A673 (cell line): ENCODE measurements around the gene LGMN.
"Not testable (repeated sequence)": the region's sequence is repeated elsewhere in the genome, so short reads cannot be mapped to it uniquely, and the experiment has no call there.

Source experiments
- EZH2 ChIP-seq: fragments of 200-600 bp; sonication (generic); IDR thresholded peaks from 2 replicates; pipeline ENCODE4 v1.6.1; 2017; ENCODE audit warnings: borderline replicate concordance, low read depth, mild to moderate bottlenecking, mixed read lengths, antibody characterized with exemption, low read length; ENCODE audit not compliant: poor library complexity, severe bottlenecking
- TF ChIP-seq, protein P1 (sequence below): fragments of 300-800, 200-600 bp; sonication (generic); conservative IDR thresholded peaks from 2 replicates; pipeline ENCODE4 v1.5.1; 2017; ENCODE audit warnings: low read depth, mild to moderate bottlenecking, antibody characterized with exemption, low read length, moderate library complexity, mixed read lengths

- TF ChIP-seq, protein P1, sequence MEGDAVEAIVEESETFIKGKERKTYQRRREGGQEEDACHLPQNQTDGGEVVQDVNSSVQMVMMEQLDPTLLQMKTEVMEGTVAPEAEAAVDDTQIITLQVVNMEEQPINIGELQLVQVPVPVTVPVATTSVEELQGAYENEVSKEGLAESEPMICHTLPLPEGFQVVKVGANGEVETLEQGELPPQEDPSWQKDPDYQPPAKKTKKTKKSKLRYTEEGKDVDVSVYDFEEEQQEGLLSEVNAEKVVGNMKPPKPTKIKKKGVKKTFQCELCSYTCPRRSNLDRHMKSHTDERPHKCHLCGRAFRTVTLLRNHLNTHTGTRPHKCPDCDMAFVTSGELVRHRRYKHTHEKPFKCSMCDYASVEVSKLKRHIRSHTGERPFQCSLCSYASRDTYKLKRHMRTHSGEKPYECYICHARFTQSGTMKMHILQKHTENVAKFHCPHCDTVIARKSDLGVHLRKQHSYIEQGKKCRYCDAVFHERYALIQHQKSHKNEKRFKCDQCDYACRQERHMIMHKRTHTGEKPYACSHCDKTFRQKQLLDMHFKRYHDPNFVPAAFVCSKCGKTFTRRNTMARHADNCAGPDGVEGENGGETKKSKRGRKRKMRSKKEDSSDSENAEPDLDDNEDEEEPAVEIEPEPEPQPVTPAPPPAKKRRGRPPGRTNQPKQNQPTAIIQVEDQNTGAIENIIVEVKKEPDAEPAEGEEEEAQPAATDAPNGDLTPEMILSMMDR = not testable (repeated sequence)
- TF ChIP-seq EZH2 = not testable (repeated sequence)
These were observed 19.8 kb upstream of the LGMN start for GRCh38 chr14:92768236-92768635.
